GM18499 (cell line): ENCODE data around the gene NFE2.

Experiments
- ATAC-seq: cut with Tn5 transposase; IDR thresholded peaks from one replicate; pipeline ENCODE4 v1.9.1; 2021; ENCODE audit warnings: moderate number of reproducible peaks; ENCODE audit not compliant: insufficient read depth, unreplicated experiment

Gene NFE2

GRCh38 chr12:54311051-54311450 lies 10.2 kb upstream of the NFE2 start:
- no peak for ATAC-seq

- ATAC-seq: no peak
These were observed 6.3 kb upstream of the NFE2 start for GRCh38 chr12:54306925-54307741.

GRCh38 chr12:54304187-54304810 lies 3.5 kb upstream of the NFE2 start:
- ATAC-seq: no peak

GRCh38 chr12:54303640-54304039 lies 2.8 kb upstream of the NFE2 start:
- no peak for ATAC-seq

- no peak for ATAC-seq
These were observed 723 bp upstream of the NFE2 start for GRCh38 chr12:54301428-54302048.

- ATAC-seq: no peak
These were observed 537 bp downstream of the NFE2 start for GRCh38 chr12:54300225-54300731.

- ATAC-seq: no peak
These were observed 1.1 kb downstream of the NFE2 start for GRCh38 chr12:54299515-54300224.

GRCh38 chr12:54298904-54299303 lies 1.9 kb downstream of the NFE2 start:
- no peak for ATAC-seq

GRCh38 chr12:54296393-54297099 lies 4.3 kb downstream of the NFE2 start:
- no peak for ATAC-seq

GRCh38 chr12:54294953-54295566 lies 5.8 kb downstream of the NFE2 start:
- no peak for ATAC-seq

- no peak for ATAC-seq
These were observed 6.5 kb downstream of the NFE2 start for GRCh38 chr12:54294152-54294952.

GRCh38 chr12:54292931-54293241 lies 7.9 kb downstream of the NFE2 start:
- no peak for ATAC-seq

GRCh38 chr12:54292083-54292930 lies 8.5 kb downstream of the NFE2 start:
- no peak for ATAC-seq

GRCh38 chr12:54287261-54288157 lies 13.3 kb downstream of the NFE2 start:
- ATAC-seq: no peak

- no peak for ATAC-seq
These were observed 14.5 kb downstream of the NFE2 start for GRCh38 chr12:54286042-54287030.
